Lower lobe of right lung (tissue), 2 donors: ENCODE results near the gene LYSMD2. TPM values are rescaled to one million over a fixed set of nuclear protein-coding genes. Genes with fewer than 3 reads are reported as not detected.

Experiments
- ATAC-seq, 2 donors: fragments of 200-7000 bp; cut with Tn5 transposase; one replicate each; pipeline ENCODE4 v1.9.1; 2020 to 2022; ENCODE audit warnings: mild to moderate bottlenecking in 2 of 2, moderate library complexity in 2 of 2
- DNase-seq: peaks from one replicate; pipeline ENCODE4 v3.0.0-alpha.2; 2020
- H3K27ac ChIP-seq: fragments of 200-600 bp; one replicate; pipeline ENCODE4 v1.8.0; 2022
- H3K27me3 ChIP-seq: fragments of 200-600 bp; one replicate; pipeline ENCODE4 v1.8.0; 2022; ENCODE audit warnings: low read depth
- H3K36me3 ChIP-seq: fragments of 200-600 bp; one replicate; pipeline ENCODE4 v1.8.0; 2022; ENCODE audit warnings: mild to moderate bottlenecking
- H3K4me1 ChIP-seq: fragments of 200-600 bp; one replicate; pipeline ENCODE4 v1.8.0; 2022
- H3K4me3 ChIP-seq: fragments of 200-600 bp; one replicate; pipeline ENCODE4 v1.8.0; 2022; ENCODE audit warnings: mild to moderate bottlenecking
- H3K9me3 ChIP-seq: fragments of 200-600 bp; one replicate; pipeline ENCODE4 v1.8.0; 2022
- CTCF ChIP-seq: fragments of 200-600 bp; IDR thresholded peaks from one replicate; pipeline ENCODE4 v1.8.0; 2022; ENCODE audit warnings: antibody characterized with exemption, mild to moderate bottlenecking
- intact Hi-C: fragments of 100-400 bp; cut with DNase I; formaldehyde crosslinking; loops from one replicate; pipeline ENCODE4 v1.11.0; 2022
- total RNA-seq: library from RNA; stranded (reverse); fragmentation: NEBNext Ultra II Directional; extraction: Animal tissue kit (Norgen Biotek cat#: 25700); gene quantifications from one replicate; pipeline ENCODE4 v1.2.1, GENCODE V29; 2021
- donor health status: DM: no; HTN: yes; CAD: no; lungs with severe emphysema.

The LYSMD2 gene
- total RNA-seq, 1 donor from 2014 or later: 22.2 TPM

- Histone ChIP-seq H3K27me3 (no peaks in the 10 kb centered on the region), H3K9me3 (no peaks in the 10 kb centered on the region), H3K27ac (no peak overlapping the region), H3K36me3 (no peaks in the 10 kb centered on the region), H3K4me1 (no peaks in the 10 kb centered on the region), H3K4me3 (no peak overlapping the region)
- intact Hi-C loops: no loop called here
- DNase-seq: no peak
- no peak for ATAC-seq
- no peak for TF ChIP-seq CTCF
These were observed 23.3 kb downstream of the LYSMD2 start for GRCh38 chr15:51714162-51714561.

GRCh38 chr15:51709031-51709430 is 28.4 kb downstream of the LYSMD2 start:
- DNase-seq (no peak), ATAC-seq (no peak)
- no peaks in the 10 kb centered on the region for H3K36me3 ChIP-seq
- H3K27me3 ChIP-seq: no peaks in the 10 kb centered on the region
- TF ChIP-seq CTCF: no peak
- H3K4me1 ChIP-seq: no peaks in the 10 kb centered on the region
- no peaks in the 10 kb centered on the region for H3K9me3 ChIP-seq
- no peak overlapping the region for H3K4me3 ChIP-seq
- intact Hi-C loops: no loop called here
- H3K27ac ChIP-seq: no peak overlapping the region

- no peaks in the 10 kb centered on the region for H3K36me3 ChIP-seq
- H3K4me1 ChIP-seq: no peaks in the 10 kb centered on the region
- DNase-seq: no peak
- H3K27me3 ChIP-seq: no peaks in the 10 kb centered on the region
- no peak overlapping the region for H3K4me3 ChIP-seq
- no peak for TF ChIP-seq CTCF
- ATAC-seq: no peak
- no peak overlapping the region for H3K27ac ChIP-seq
- no peaks in the 10 kb centered on the region for H3K9me3 ChIP-seq
- intact Hi-C loops: no loop called here
These were observed 29.4 kb downstream of the LYSMD2 start for GRCh38 chr15:51708013-51708412.

GRCh38 chr15:51706926-51707608 is 30.4 kb downstream of the LYSMD2 start:
- ATAC-seq: no peak
- no peak for TF ChIP-seq CTCF

GRCh38 chr15:51706291-51706690 is 31.2 kb downstream of the LYSMD2 start:
- no peak overlapping the region for H3K4me3 ChIP-seq
- TF ChIP-seq CTCF: no peak
- intact Hi-C loops: no loop called here
- H3K4me1 ChIP-seq: no peaks in the 10 kb centered on the region
- H3K9me3 ChIP-seq: no peaks in the 10 kb centered on the region
- no peak overlapping the region for H3K27ac ChIP-seq
- no peak for DNase-seq
- H3K36me3 ChIP-seq: no peaks in the 10 kb centered on the region
- H3K27me3 ChIP-seq: no peaks in the 10 kb centered on the region
- no peak for ATAC-seq

More at GRCh38 chr15:51706926-51707608, 30.4 kb downstream of the LYSMD2 start:
- Histone ChIP-seq H3K9me3 (no peaks in the 10 kb centered on the region), H3K27me3 (no peaks in the 10 kb centered on the region), H3K36me3 (no peaks in the 10 kb centered on the region), H3K4me1 (no peaks in the 10 kb centered on the region), H3K27ac (no peak overlapping the region), H3K4me3 (no peak overlapping the region)
- intact Hi-C loops: no loop called here
- DNase-seq: no peak
